WI38 (cell line): ENCODE measurements around the gene PTGES2.

Experiments used
- H3K4me3 ChIP-seq: 2 replicates; pipeline ENCODE4 v1.5.1; 2011; ENCODE audit warnings: low read depth, mild to moderate bottlenecking, control low read depth, low read length
- TF ChIP-seq, protein P1 (sequence below): IDR thresholded peaks from 2 replicates; pipeline ENCODE4 v1.5.1; 2012; ENCODE audit warnings: low read depth, mild to moderate bottlenecking, control low read depth, low read length

Gene PTGES2

DNA sequence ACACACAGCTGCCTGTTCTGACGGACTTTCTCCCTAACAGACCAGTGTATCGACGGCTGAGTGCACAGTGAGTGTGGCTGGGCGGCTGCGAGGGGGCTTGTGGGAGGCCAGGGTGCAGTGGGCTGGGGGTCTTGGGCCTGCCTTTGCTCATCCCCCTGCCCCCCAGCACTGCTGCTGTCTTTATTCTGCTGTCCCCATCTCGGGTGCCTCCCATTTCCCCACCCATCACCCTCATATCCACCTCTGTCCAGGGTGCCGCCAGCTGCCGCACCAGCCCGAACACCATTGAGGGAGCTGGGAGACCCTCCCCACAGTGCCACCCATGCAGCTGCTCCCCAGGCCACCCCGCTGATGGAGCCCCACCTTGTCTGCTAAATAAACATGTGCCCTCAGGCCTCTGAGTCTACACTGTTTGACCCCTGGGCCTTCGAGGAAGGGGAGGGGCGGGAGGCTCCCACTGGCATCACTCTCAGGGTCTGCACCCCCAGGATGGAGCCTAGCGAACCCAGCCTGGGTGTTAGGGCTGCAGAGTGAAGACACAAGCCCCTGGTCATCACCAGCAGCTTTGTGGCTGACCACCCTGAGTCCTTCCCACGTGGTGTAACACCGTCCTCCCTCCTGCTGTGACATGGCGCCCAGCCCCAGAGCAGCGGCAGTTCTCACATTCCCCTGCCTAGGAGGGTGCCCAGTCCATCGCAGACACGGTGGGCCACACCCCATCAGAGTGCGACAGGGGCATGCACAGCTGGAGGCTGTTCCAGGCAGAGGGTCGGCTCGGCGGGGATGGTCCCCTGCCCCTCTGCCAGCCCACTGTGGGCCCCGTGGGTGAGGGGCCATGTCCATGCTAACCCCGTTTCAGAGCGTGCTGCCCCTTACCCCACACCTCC, 25.8 kb upstream of the PTGES2 start:
- TF ChIP-seq, protein P1, sequence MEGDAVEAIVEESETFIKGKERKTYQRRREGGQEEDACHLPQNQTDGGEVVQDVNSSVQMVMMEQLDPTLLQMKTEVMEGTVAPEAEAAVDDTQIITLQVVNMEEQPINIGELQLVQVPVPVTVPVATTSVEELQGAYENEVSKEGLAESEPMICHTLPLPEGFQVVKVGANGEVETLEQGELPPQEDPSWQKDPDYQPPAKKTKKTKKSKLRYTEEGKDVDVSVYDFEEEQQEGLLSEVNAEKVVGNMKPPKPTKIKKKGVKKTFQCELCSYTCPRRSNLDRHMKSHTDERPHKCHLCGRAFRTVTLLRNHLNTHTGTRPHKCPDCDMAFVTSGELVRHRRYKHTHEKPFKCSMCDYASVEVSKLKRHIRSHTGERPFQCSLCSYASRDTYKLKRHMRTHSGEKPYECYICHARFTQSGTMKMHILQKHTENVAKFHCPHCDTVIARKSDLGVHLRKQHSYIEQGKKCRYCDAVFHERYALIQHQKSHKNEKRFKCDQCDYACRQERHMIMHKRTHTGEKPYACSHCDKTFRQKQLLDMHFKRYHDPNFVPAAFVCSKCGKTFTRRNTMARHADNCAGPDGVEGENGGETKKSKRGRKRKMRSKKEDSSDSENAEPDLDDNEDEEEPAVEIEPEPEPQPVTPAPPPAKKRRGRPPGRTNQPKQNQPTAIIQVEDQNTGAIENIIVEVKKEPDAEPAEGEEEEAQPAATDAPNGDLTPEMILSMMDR: no peak

DNA sequence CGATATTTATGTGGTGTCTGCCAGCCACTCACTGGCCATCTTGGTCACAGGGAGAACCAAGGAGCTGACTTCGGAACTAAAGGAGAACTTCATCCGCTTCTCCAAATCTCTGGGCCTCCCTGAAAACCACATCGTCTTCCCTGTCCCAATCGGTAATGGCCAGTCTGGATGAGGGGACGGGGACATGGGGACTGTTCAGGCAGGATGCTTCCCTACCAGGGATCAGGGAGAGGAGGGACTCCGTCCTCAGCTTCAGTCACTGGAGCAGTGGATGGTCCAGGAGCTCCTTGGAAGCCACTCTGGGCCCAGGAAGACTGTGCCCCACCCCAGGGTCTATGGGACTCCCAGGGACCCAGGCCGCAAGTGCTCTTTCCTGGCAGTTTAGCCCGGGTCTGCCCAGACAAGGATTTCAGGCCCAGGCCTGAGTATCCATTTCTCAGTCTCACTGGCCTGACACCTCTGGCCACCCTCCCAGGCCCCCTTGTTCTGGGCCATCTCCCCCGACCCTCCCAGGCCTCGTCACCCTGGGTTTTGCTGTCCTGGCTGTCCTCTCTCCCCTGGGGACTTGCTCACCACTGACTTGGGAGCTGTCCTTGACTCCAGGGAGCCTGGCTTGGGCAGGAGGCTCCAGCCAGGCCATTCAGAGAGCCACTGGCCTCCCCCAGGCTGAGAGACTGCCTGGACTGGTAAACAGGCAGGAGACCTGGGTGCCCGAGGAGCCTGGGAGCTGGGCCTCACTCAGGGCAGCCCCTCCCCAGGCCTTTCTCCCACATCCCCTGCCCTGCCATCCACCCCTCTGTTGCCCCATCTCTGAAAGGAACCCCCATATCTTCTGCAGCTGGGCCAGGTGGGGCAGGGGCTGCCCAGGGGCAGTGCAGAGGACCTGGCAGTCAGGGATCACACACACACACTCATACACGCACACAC, 24.9 kb upstream of the PTGES2 start:
- no peak overlapping the region for H3K4me3 ChIP-seq
- TF ChIP-seq, protein P1: no peak

More for the DNA sequence above, 25.8 kb upstream of the PTGES2 start:
- H3K4me3 ChIP-seq: no peak overlapping the region

GRCh38 chr9:128151309-128152132, 24.0 kb upstream of the PTGES2 start:
- TF ChIP-seq, protein P1: no peak
- H3K4me3 ChIP-seq: no peak overlapping the region

GRCh38 chr9:128150594-128151308, 23.2 kb upstream of the PTGES2 start:
- no peak overlapping the region for H3K4me3 ChIP-seq
- TF ChIP-seq, protein P1: 0 out of 2 replicates have a peak, but pooled peaks have one; percentile 10

DNA sequence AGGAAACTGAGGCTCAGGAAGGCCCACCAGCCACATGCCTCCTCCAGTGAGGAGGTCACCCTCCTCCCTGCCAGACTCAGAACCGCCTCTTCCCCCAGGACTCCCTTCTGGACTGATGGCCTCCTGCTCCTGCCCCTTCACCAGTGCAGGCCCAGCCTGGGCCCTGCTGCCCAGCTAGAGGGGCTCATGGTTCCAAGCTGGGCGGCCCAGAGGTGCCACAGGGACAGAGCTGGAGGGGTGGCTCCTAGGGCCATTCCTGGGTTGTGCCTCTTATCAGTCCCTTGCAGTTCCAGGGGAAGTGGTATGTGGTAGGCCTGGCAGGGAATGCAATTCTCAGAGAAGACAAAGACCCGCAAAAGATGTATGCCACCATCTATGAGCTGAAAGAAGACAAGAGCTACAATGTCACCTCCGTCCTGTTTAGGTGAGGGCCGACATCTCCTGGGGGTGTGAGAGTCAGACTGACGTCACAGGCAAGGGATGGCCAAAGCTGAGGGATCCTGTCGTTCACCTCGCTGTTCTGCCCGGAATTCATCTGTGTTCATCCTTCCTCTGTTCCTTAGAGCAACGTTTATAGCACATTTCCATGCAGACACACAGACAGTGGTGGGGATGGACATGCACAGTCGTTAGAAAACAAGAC, 22.5 kb upstream of the PTGES2 start:
- TF ChIP-seq, protein P1: no peak

More for the DNA sequence above, 22.5 kb upstream of the PTGES2 start:
- no peak overlapping the region for H3K4me3 ChIP-seq
